ENCODE measurements around the gene SLC10A6.

- peak; percentile 87 for TF ChIP-seq CTCF (conservative IDR thresholded peaks at IDR 0.05; ENCODE audit: low read depth, low read length)
- no peak for TF ChIP-seq EZH2 (IDR thresholded peaks at IDR 0.05; ENCODE audit: low read length, unreplicated experiment)
Measured at GRCh38 chr4:86895692-86896488, 46.7 kb upstream of the SLC10A6 start.

Measured in PC-3 (cell line).